ENCODE measurements around the gene DYNLL1. TPM values are rescaled to one million over a fixed set of nuclear protein-coding genes. Genes with fewer than 3 reads are reported as not detected.

DYNLL1 gene
- total and polyA plus RNA-seq, 2 of the 13 experiments (the other 11 are each of a cell fraction or from before 2014, with no cell fraction given) = 271 to 294 TPM

GRCh38 chr12:120534203-120534702 is 38.3 kb downstream of the DYNLL1 start, which contains the start of gene RNF10 (continued):
- TF ChIP-seq TERF1 (CRISPR knock-in tag; IDR thresholded peaks at IDR 0.05) = no peak
- TF ChIP-seq IRF1 (CRISPR knock-in tag; IDR thresholded peaks at IDR 0.05; ENCODE audit: low read depth) = no peak
- TF ChIP-seq RFX5 (IDR thresholded peaks at IDR 0.05; ENCODE audit: low read depth, low read length) = no peak
- no peak for TF ChIP-seq ZNF614 (CRISPR knock-in tag; IDR thresholded peaks at IDR 0.05; ENCODE audit: borderline replicate concordance)
- no peak for TF ChIP-seq NFE2L1 (CRISPR knock-in tag; IDR thresholded peaks at IDR 0.05; ENCODE audit: borderline replicate concordance)
- no peak for TF ChIP-seq ZNF619 (CRISPR knock-in tag; IDR thresholded peaks at IDR 0.05)
- TF ChIP-seq HMGXB3 (CRISPR knock-in tag; IDR thresholded peaks at IDR 0.05; ENCODE audit: borderline replicate concordance) = no peak
- TF ChIP-seq ZBTB8A (CRISPR knock-in tag; IDR thresholded peaks at IDR 0.05; ENCODE audit: borderline replicate concordance, low read depth) = 0 out of 2 replicates have a peak, but pooled peaks have one; percentile 48
- TF ChIP-seq KIAA2018 (CRISPR knock-in tag; IDR thresholded peaks at IDR 0.05; ENCODE audit: borderline replicate concordance) = no peak
- TF ChIP-seq KAT7 (CRISPR knock-in tag; IDR thresholded peaks at IDR 0.05; ENCODE audit: borderline replicate concordance) = peak; percentile 73; the same call in 1 of the 2 replicates
